GM21367 (cell line): ENCODE data around the gene SLC22A7.

Experiments
- ATAC-seq: cut with Tn5 transposase; IDR thresholded peaks from one replicate; pipeline ENCODE4 v1.9.1; 2021; ENCODE audit not compliant: unreplicated experiment

SLC22A7 gene

DNA sequence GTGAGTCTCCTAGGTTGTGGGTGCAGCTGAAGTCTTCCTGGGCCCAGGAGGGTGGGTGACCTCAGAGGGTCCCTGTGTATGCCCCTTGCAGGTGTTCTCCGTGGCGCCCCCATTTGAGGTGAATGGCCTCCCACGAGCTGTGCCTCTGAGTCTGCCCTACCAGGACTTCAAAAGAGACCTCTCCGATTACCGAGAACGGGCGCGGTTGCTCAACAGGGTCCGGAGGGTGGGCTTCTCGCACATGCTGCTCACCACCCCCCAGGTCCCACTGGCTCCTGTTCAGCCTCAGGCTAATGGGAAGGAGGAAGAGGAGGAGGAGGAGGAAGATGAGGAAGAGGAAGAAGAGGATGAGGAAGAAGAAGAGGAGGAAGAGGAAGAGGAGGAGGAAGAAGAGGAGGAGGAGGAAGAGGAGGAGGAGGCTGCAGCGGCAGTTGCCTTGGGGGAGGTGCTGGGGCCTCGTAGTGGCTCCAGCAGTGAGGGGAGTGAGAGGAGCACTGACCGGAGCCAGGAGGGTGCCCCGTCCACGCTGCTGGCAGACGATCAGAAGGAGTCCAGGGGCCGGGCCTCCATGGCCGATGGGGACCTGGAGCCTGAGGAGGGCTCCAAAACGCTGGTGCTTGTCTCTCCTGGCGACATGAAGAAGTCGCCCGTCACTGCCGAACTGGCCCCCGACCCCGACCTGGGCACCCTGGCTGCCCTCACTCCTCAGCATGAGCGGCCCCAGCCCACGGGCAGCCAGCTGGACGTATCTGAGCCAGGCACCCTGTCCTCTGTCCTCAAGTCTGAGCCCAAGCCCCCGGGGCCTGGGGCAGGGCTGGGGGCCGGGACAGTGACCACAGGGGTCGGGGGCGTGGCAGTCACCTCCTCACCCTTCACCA is 15.2 kb upstream of the SLC22A7 start:
- no peak for ATAC-seq

DNA sequence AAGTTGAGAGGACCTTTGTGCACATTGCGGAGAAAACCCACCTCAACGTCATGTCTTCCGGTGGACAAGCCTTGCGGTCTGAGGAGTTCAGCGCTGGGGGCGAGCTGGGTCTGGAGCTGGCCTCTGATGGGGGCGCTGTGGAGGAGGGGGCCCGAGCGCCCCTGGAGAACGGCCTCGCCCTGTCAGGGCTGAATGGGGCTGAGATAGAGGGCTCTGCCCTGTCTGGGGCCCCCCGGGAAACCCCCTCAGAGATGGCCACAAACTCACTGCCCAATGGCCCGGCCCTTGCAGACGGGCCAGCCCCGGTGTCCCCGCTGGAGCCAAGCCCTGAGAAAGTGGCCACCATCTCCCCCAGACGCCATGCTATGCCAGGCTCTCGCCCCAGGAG is 14.6 kb upstream of the SLC22A7 start:
- ATAC-seq, result no peak

DNA sequence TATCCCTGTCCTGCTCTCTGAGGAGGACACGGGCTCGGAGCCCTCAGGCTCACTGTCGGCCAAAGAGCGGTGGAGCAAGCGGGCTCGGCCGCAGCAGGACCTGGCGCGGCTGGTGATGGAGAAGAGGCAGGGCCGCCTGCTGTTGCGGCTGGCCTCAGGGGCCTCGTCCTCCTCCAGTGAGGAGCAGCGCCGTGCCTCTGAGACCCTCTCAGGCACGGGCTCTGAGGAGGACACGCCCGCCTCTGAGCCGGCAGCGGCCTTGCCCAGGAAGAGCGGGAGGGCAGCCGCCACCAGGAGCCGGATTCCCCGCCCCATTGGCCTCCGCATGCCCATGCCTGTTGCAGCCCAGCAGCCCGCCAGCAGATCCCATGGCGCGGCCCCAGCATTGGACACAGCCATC is 14.2 kb upstream of the SLC22A7 start:
- ATAC-seq, result no peak

DNA sequence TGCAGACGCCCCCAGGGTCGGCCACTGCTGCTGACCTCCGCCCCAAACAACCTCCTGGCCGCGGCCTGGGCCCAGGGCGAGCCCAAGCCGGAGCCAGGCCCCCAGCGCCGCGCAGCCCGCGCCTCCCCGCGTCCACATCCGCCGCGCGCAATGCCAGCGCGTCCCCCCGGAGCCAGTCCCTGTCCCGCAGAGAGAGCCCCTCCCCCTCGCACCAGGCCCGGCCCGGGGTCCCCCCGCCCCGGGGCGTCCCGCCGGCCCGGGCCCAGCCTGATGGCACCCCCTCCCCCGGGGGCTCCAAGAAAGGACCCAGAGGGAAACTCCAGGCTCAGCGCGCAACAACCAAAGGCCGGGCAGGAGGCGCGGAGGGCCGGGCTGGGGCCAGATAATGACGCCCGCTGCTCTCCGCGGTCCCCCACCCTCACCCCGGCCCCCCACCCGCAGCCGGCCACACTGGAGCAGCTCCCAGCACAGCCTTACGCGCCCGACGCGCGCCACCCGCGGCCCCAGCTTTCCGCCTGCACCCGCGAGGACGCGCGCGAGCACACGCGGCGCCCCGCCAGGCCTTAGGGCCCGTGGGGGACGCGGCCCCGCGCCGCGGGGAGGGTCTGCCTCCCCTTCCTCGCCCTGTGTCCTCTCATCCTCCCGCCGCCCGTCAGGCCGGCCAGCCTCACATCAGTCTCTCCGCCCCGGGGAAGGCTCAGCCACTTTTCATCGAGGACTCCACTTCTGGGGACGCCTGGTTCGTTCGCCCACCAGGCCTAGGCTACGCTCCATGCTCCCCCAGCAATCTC is 12.9 kb upstream of the SLC22A7 start:
- ATAC-seq, result no peak

DNA sequence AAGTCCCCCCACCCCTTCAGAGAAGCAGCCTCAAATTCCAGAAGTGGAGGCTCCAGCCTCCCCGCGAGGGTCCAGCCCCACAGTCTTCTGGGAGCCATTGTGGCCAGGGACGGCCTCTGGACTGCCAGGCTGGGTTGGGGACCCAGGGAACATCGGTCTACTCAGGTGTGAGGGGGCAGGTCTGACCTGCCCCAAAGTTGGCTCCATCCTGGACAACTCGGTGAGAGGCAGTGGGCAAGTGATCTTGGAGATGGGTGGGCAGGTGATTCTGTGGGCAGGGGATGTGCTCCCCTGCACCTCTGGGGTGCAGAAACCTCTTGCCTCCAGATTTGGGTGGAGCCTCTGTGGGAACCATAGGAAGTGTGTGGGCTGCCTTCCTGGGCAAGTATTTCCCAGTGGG is 12.2 kb upstream of the SLC22A7 start:
- no peak for ATAC-seq

DNA sequence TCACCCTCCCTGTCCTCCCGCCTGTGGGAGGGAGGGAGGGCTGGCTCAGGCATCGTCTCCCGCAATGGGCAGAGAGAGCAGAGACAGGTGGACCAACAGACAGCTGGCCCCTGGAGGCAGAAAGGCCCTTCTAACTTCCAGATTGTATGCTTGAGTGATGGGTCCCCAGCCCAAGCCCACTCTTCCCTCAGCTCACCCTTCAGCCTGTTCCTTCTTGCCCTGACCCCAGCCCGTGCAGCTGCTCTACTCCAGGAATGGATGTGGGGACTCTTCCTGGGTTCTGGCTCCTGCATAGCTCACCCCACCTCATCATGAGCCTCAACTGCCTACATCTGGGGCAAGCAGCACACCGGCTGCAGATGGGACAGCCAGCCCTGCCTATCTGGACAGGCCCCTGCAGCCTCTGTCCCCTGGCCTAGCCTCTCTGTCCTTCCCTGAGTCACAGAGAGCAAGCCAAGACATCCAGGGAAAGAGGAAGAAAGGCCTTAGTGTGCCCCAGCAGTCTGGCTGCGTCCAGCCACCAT is 11.5 kb upstream of the SLC22A7 start:
- no peak for ATAC-seq

DNA sequence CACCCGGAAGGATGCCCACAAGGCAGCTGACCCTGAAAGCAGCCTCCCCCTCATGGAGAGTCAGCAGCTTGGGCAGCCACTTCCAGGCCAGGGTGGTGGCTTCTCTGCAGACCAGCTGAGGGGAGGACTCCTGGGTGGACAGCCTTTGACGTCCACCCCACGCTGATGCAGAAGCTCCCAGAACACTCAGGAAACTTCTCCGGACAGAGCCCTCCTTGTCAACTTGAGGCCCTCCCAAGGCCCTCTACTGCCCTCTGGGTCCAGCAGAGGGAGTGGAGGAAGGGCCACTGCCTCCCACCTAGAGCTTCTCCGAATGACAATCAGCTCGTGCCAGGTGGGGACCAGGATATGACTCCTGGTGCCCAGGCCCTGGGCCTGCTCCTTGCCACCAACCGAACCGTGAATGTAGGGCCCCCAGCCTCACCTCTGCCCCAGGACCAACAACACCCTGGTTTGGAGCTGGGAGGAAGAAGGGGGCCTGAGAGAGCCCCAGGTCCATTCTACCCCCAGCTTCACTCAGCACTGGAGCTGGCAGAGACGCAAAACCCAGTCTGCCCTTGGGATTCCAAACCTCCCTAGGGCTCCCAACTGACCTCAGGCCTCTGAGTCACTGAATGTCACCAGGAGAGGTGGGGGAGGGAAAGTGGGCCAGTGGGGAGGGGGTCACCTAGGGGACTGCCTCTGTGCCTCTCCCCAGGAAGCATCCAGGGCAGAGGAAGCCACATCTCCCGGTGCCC is 10.9 kb upstream of the SLC22A7 start:
- no peak for ATAC-seq

DNA sequence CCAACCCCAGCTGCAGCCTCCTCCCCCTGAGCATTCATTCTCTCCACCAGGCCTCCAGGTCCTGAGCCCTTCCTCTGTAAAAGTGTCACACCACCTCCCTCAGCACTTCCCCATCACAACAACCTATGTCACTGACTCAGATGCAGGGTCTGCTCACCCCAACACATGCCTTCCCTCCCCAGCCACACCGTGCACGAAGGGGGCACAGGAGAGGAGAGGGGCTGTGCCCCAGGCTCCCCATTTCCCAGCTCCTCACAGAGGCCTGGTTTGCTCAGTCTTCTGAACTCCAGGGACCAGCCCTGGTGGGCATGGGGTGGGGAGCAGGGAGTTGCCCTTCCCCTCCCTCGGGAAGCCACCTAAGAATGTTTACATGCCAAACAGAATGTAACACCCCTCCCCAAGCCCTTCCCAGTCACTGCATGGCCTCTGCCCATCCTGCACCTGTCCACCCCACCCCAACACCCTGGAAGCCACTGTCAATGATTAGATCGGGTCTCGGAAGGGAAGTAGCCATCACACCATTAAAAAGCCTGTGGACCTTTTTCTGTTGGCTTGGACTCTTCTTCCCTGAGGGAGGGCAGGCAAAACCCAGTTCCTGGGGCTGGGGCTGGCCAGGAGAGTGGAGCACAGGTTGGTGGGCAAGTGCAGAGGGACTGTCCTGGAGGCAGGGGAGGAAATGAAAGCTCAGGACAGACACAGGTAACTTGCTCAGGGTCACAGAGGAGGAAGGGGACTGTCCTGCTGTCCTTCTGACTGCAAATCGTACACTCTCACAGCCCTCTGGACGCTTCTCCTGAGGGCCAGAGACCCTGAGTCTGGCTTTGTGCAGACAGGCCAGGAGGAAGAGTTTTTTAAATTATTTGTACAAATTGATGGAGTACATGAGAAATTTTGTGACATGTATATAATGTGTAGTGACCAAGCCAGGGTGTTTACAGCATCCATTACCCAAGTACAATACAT is 10.1 kb upstream of the SLC22A7 start:
- no peak for ATAC-seq

DNA sequence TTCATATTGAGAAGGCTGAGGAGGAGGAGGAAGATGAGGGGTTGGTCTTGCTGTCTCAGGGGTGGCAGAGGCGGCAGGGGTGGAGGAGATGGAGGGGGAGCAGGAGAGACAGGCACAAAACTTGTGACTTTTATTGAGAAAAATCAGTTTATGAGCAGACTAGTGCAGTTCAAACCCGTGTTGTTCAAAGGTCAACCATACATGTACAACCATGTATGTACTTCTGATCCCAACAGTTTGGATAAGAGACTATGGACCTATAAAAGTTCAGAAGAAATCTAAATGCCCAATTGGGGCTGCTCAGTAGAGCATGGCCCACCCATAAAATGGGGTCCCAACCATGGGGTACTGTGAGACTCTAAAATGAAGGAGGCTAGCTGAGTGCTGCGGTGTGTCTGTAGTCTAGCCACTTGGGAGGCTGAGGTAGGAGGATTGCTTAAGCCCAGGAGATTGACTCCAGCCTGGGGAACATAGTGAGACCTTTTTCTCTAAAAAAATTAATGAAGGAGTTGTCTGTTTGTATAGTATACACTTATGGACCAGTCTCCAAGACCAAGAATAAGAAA is 7.6 kb upstream of the SLC22A7 start:
- no peak for ATAC-seq

DNA sequence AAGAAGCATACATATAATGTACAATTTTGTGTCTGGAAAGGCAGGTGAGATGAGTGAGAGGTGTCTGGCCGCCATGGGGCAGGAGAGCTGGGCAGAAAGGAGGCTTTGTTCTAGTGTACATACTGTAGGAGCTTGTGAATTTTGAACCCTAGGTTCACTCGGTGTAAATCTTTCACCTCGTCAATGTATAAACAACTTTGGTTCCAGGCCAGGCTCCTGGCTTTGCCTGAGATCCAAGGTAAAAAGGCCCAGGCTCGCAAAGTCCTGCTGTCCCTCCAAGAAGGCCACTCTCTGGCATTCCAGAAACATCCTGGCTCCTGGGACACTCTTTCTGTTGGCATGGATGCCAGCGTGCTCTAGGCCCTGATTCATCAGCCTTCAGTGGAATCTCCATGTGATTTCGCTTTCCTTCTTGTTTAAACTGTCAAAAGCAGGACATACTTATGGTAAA is 7.1 kb upstream of the SLC22A7 start:
- ATAC-seq, result no peak

DNA sequence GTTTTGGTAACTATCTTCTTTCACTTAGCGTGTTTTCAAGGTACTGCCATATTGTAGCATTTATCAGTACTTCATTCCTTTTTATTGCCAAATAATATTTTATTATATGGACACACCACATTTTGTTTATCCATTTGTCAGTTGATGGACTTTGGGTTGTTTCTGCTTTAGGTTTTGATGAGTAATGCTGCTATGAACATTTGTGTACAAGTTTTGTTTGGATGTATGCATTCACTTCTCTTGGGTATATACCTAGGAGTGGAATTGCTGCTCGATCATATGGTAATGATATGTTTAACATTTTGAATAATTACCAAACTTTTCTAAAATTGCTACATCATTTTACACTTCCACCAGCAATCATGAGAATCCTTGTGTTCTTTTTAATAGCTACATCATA is 6.4 kb upstream of the SLC22A7 start:
- no peak for ATAC-seq

DNA sequence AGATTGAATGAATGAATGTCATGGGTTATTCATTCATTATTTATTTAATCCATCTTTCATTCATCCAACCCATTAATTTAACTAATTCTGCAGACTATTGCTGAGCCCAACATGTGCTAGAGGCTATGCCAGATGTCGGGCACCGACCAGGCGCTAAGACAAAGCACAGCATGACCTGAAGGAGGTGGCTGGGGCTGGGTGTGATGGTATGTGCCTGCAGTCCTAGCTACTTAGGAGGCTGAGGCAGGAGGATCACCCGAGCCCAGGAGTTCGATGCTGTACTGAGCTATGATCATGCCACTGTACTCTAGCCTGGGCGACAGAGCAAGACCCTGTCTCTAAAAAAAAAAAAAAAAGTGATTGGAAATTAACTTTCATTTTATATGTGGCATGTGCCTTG is 5.7 kb upstream of the SLC22A7 start:
- no peak for ATAC-seq

DNA sequence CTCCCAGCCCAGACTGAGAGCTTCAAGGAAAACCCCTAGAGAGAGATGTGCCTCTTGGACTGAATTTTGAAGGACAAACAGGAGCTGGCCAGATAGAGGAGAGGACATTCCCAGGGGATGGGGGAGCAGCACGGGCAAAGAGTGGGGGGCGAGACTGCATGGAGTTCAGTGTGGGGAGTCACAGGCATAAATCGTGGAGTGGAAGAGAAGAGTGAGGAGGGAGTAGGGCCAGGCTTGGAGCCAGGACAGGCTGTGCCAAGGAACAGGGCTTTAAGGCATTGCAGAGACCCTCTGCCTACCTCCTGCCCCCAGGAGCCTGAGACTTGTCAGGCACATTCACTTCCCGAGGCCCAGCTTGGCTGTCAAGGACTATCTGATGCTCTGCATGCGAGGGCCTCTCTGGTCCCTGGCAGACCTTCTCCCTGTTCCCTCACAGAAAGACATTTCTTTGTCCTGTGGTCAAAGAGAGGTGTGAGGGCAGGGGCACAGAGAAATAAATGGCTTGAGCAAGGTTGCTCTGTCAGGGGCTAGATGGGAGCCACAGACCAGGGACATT is 5.2 kb upstream of the SLC22A7 start:
- no peak for ATAC-seq

DNA sequence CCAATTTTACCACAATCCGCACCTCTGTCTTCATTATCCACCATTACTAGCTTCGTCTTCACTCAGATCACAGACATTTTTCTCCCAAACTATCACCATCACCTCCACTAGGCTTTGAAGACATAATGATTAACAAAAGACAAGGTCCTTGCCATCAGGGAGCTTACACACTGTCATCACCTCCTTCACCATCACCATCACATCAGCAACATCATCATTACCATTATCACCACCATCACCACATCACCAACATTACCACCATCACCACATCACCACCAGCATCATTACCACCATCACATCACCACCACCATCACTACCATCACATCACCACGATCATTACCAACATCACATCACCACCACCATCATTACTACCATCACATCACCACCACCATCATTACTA is 4.4 kb upstream of the SLC22A7 start:
- ATAC-seq, result no peak

DNA sequence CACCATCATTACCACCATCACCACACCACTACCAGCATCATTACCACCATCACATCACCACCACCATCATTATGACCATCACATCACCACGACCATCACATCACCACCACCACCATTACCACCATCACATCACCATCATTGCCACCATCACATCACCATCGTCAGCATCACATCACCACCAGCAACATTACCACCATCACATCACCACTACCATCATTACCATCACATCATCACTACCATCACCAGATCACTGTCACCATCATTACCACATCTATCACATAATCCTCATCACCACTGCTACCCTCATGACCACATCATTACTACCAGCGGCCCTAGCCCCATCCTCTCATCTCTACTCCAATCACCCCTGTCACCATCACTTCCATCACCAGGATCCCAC is 3.5 kb upstream of the SLC22A7 start:
- no peak for ATAC-seq

DNA sequence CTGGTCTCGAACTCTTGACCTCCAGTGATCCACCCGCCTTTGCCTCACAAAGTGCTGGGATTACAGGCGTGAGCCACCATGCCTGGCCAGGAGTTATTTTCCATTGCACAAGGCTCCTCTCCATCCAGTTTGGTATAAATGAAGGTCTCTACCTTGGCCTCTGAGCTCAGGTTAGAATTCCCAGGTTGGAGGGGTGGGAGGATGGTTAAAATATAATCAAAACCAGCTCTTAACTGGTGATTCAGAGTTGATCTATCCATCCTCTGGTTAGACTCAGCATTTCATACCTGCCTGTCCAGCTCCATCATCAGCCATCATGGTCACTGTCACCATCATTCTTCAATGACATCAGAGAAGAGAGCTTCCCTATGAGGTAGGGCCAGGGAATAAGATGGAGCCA is 2.6 kb upstream of the SLC22A7 start:
- no peak for ATAC-seq

DNA sequence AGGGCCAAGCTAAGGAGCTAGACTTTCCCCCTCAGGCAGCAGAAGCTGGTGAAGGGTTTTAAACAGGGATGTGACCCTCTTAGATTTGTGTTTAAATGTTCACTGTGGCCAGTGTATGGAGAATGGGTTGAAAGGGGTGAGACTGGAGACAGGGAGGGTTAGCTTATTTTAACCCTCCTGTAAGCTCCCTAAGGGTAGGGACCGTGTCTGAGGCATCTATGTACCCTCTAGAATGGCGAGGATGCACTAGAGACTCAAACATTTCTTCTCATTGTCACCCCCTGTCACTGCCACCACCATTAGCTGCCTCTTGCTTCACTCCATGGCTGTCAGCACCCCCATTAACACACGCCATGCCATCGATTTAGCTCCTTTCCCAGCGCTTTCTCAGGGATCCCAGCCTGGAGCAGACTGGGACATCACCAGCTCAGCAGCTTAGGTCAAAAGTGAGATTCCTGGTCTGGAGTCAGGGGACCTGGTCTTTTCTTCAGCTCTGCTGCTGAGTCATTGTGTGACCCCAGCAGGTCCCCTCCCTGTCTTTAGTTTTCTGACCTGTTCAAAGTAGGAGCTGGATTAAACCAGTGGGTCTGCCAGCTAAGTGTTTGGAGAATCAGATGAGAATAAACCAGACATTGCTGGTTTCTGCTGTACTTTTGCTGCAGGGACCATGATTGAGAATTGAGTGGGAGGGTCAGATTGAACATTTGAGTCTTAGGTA is 1.1 kb upstream of the SLC22A7 start:
- no peak for ATAC-seq

DNA sequence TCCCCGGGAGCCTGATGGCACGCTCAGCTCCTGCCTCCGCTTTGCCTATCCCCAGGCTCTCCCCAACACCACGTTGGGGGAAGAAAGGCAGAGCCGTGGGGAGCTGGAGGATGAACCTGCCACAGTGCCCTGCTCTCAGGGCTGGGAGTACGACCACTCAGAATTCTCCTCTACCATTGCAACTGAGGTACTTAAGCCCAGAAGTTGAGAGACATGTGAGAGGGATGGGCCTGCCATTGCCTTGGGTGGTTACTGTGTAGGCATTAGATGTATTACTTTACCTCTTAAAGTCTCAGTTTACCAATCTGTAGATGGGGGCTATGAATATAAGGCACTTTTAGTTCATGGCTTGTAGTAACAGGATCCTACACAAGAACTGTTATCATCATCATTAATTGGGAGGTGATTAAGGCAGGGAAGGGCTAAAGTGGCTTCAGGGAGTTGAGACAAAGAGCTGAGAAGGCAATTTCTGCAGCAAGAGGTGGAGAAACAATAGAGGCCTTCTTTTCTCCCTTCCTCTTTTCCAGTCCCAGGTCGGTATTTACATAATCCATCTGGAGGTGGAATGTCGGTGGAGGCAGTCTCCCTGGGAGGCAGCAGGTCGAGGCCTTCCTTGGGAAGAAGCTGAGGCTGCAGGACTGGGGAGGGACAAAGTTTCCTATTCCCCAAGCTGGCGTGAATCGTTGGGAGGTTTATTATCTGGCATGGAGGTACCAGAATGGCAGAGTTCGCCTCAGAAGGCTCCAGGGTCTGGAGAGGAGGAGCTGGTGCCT is 691 bp downstream of the SLC22A7 start:
- ATAC-seq, result no peak
